ENCODE results near the gene E2F4. TPM values are rescaled to one million over a fixed set of nuclear protein-coding genes. Genes with fewer than 3 reads are reported as not detected.

Gene E2F4
- total and polyA plus RNA-seq, 10 of the 15 experiments (the other 5 are each of a cell fraction or from before 2014, with no cell fraction given), result 11.7 to 132 (median 95.9) TPM

DNA sequence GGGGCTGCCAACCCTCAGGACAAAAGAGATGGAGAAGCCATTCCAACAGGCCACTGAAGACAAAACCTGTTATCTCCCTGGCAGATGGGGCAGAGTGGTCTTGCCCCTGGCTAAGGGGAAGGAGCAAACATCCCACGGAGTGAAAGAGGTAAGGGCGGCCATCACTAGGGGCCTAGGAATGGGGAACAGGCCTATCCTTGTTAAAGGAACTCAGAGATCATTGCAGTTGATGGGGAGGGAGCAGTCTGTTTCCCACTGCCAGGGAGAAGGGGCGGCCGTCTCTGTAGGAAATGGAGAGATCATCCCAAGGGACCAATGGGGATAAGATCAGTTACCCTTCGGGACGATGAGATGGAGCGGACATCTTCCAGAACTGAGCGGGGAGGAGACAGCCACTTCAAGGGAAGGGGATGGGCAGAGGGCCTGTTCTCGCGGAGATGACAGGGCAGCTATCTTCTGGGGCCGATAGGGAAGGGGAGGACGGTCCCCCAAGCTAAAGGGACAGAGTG lies 34.4 kb downstream of the E2F4 start (continued):
- TF ChIP-seq BHLHE40 (IDR thresholded peaks at IDR 0.05; ENCODE audit: borderline replicate concordance in 1 of 2, low read depth in 2 of 2, low read length in 1 of 2) (no peak), CEBPB (IDR thresholded peaks at IDR 0.05; ENCODE audit: borderline replicate concordance in 1 of 2, low read depth in 2 of 2, low read length in 2 of 2) (no peak), BACH1 (IDR thresholded peaks at IDR 0.05; ENCODE audit: borderline replicate concordance) (no peak), POLR2AphosphoS5 (IDR thresholded peaks at IDR 0.05; ENCODE audit: low read length) (peak; percentile 58; the same call in 1 of the 2 replicates), CHD2 (IDR thresholded peaks at IDR 0.05; ENCODE audit: borderline replicate concordance, low read depth, low read length) (no peak), RAD21 (IDR thresholded peaks at IDR 0.05; ENCODE audit: insufficient read depth, low read depth, low read length) (no peak), MEF2A (IDR thresholded peaks at IDR 0.05; ENCODE audit: insufficient read depth, low read depth, low read length) (no peak)
- TF ChIP-seq, protein P1, sequence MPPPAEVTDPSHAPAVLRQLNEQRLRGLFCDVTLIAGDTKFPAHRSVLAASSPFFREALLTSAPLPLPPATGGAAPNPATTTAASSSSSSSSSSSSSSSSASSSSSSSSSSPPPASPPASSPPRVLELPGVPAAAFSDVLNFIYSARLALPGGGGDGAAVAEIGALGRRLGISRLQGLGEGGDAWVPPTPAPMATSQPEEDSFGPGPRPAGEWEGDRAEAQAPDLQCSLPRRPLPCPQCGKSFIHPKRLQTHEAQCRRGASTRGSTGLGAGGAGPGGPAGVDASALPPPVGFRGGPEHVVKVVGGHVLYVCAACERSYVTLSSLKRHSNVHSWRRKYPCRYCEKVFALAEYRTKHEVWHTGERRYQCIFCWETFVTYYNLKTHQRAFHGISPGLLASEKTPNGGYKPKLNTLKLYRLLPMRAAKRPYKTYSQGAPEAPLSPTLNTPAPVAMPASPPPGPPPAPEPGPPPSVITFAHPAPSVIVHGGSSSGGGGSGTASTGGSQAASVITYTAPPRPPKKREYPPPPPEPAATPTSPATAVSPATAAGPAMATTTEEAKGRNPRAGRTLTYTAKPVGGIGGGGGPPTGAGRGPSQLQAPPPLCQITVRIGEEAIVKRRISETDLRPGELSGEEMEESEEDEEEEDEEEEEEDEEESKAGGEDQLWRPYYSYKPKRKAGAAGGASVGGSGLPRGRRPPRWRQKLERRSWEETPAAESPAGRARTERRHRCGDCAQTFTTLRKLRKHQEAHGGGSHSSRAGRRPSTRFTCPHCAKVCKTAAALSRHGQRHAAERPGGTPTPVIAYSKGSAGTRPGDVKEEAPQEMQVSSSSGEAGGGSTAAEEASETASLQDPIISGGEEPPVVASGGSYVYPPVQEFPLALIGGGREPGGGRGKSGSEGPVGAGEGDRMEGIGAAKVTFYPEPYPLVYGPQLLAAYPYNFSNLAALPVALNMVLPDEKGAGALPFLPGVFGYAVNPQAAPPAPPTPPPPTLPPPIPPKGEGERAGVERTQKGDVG (CRISPR knock-in tag; IDR thresholded peaks at IDR 0.05), result no peak
- TF ChIP-seq, protein P2, sequence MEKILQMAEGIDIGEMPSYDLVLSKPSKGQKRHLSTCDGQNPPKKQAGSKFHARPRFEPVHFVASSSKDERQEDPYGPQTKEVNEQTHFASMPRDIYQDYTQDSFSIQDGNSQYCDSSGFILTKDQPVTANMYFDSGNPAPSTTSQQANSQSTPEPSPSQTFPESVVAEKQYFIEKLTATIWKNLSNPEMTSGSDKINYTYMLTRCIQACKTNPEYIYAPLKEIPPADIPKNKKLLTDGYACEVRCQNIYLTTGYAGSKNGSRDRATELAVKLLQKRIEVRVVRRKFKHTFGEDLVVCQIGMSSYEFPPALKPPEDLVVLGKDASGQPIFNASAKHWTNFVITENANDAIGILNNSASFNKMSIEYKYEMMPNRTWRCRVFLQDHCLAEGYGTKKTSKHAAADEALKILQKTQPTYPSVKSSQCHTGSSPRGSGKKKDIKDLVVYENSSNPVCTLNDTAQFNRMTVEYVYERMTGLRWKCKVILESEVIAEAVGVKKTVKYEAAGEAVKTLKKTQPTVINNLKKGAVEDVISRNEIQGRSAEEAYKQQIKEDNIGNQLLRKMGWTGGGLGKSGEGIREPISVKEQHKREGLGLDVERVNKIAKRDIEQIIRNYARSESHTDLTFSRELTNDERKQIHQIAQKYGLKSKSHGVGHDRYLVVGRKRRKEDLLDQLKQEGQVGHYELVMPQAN (conservative IDR thresholded peaks at IDR 0.05), result no peak
